HG03469 (cell line): Measurements from ENCODE around the gene SLC26A9.

Source experiments
- ATAC-seq: cut with Tn5 transposase; IDR thresholded peaks from one replicate; pipeline ENCODE4 v1.9.1; 2021; ENCODE audit warnings: mild to moderate bottlenecking, moderate library complexity, moderate number of reproducible peaks; ENCODE audit not compliant: unreplicated experiment

SLC26A9 gene

GRCh38 chr1:205974712-205975111 is 31.5 kb upstream of the SLC26A9 start:
- ATAC-seq: no peak

- ATAC-seq: no peak
These were observed 30.3 kb upstream of the SLC26A9 start for GRCh38 chr1:205973377-205974232.

- ATAC-seq: no peak
These were observed 29.4 kb upstream of the SLC26A9 start for GRCh38 chr1:205972491-205973168.

- ATAC-seq: no peak
These were observed 28.8 kb upstream of the SLC26A9 start for GRCh38 chr1:205972081-205972480.

GRCh38 chr1:205971082-205971481 is 27.8 kb upstream of the SLC26A9 start:
- no peak for ATAC-seq

GRCh38 chr1:205970486-205970885 is 27.2 kb upstream of the SLC26A9 start:
- no peak for ATAC-seq

GRCh38 chr1:205969229-205969628 is 26.0 kb upstream of the SLC26A9 start:
- no peak for ATAC-seq

GRCh38 chr1:205967554-205968335 is 24.5 kb upstream of the SLC26A9 start:
- ATAC-seq: no peak

GRCh38 chr1:205965036-205965884 is 22.0 kb upstream of the SLC26A9 start:
- ATAC-seq: no peak

- no peak for ATAC-seq
These were observed 20.3 kb upstream of the SLC26A9 start for GRCh38 chr1:205963352-205964155.

GRCh38 chr1:205962821-205963221 is 19.6 kb upstream of the SLC26A9 start:
- ATAC-seq: no peak

GRCh38 chr1:205961991-205962820 is 18.9 kb upstream of the SLC26A9 start:
- ATAC-seq: no peak

GRCh38 chr1:205961405-205961804 is 18.1 kb upstream of the SLC26A9 start:
- ATAC-seq: no peak

GRCh38 chr1:205959789-205960188 is 16.5 kb upstream of the SLC26A9 start:
- ATAC-seq: no peak

- no peak for ATAC-seq
These were observed 12.2 kb upstream of the SLC26A9 start for GRCh38 chr1:205955499-205955898.

- no peak for ATAC-seq
These were observed 11.7 kb upstream of the SLC26A9 start for GRCh38 chr1:205954819-205955404.

GRCh38 chr1:205951746-205952145 is 8.5 kb upstream of the SLC26A9 start:
- ATAC-seq: no peak

- ATAC-seq: no peak
These were observed 7.7 kb upstream of the SLC26A9 start for GRCh38 chr1:205950826-205951549.
